ENCODE results near the gene GH2.
"Not testable (repeated sequence)": the region's sequence is repeated elsewhere in the genome, so short reads cannot be mapped to it uniquely, and the experiment has no call there.

Gene GH2

GRCh38 chr17:63871646-63872365, 9.9 kb downstream of the GH2 start:
- DNase-seq = not testable (repeated sequence)

GRCh38 chr17:63870292-63870665, 11.5 kb downstream of the GH2 start:
- DNase-seq = not testable (repeated sequence)

- not testable (repeated sequence) for DNase-seq
Observed at GRCh38 chr17:63869491-63870291, 12.1 kb downstream of the GH2 start.

GRCh38 chr17:63866625-63867024, 15.1 kb downstream of the GH2 start:
- not testable (repeated sequence) for DNase-seq

GRCh38 chr17:63859257-63859656, 22.5 kb downstream of the GH2 start:
- DNase-seq = no peak

GRCh38 chr17:63856425-63856824, 25.3 kb downstream of the GH2 start:
- not testable (repeated sequence) for DNase-seq

GRCh38 chr17:63855185-63855584, 26.6 kb downstream of the GH2 start:
- DNase-seq = no peak

- DNase-seq = no peak
Observed at GRCh38 chr17:63854709-63855108, 27.0 kb downstream of the GH2 start.

GRCh38 chr17:63853260-63853659, 28.5 kb downstream of the GH2 start:
- DNase-seq = no peak

- DNase-seq = no peak
Observed at GRCh38 chr17:63850401-63850800, 31.3 kb downstream of the GH2 start.

- peak; percentile 89 for DNase-seq
Observed at GRCh38 chr17:63848834-63849689, 32.7 kb downstream of the GH2 start.

GRCh38 chr17:63847525-63848249, 34.1 kb downstream of the GH2 start:
- DNase-seq = no peak

GRCh38 chr17:63845509-63845908, 36.2 kb downstream of the GH2 start:
- no peak for DNase-seq

- peak; percentile 16 for DNase-seq
Observed at GRCh38 chr17:63843910-63844677, 37.6 kb downstream of the GH2 start.

- DNase-seq = peak; percentile 94
Observed at GRCh38 chr17:63843387-63843888, 38.3 kb downstream of the GH2 start.

GRCh38 chr17:63842540-63843386, 39.0 kb downstream of the GH2 start, which contains the start of gene SMARCD2:
Gene SMARCD2, minus strand, starts transcription at chr17:63842685. Its CDS starts 11 bp downstream, at chr17:63842674.
- peak; percentile 99 for DNase-seq

GRCh38 chr17:63842173-63842539, 39.6 kb downstream of the GH2 start:
- DNase-seq = no peak

- DNase-seq = peak; percentile 45
Observed at GRCh38 chr17:63841350-63842172, 40.2 kb downstream of the GH2 start.

GRCh38 chr17:63840591-63841349, 41.0 kb downstream of the GH2 start:
- DNase-seq = no peak
